Panc1 (cell line): ENCODE results near the gene LRRC70.

Experiments
- CTCF ChIP-seq: fragments of 450-650 bp; IDR thresholded peaks from 2 replicates; pipeline ENCODE4 v1.5.1; 2017; ENCODE audit warnings: mild to moderate bottlenecking
- POLR2AphosphoS5 ChIP-seq: IDR thresholded peaks from 2 replicates; pipeline ENCODE4 v1.6.1; 2012; ENCODE audit warnings: mild to moderate bottlenecking, low read depth, low read length, moderate library complexity
- REST ChIP-seq, 2 experiments: IDR thresholded peaks; 2 replicates each; pipeline ENCODE4 v1.6.1; 2011 to 2012; ENCODE audit warnings: low read depth in 2 of 2, control low read depth in 1 of 2, low read length in 1 of 2, mild to moderate bottlenecking in 1 of 2, moderate library complexity in 1 of 2; ENCODE audit not compliant: insufficient read depth in 1 of 2
- SIN3A ChIP-seq: IDR thresholded peaks from 2 replicates; pipeline ENCODE4 v1.6.1; 2012; ENCODE audit warnings: low read depth, mild to moderate bottlenecking, low read length, moderate library complexity, borderline replicate concordance; ENCODE audit not compliant: insufficient read depth
- TCF7L2 ChIP-seq: IDR thresholded peaks from 2 replicates; pipeline ENCODE4 v1.6.1; 2011; ENCODE audit warnings: mild to moderate bottlenecking, low read depth, low read length, inconsistent platforms

- TF ChIP-seq CTCF (no peak), TCF7L2 (no peak), POLR2AphosphoS5 (no peak), SIN3A (no peak), REST (IDR thresholded peaks at IDR 0.05; ENCODE audit: insufficient read depth in 1 of 2, low read depth in 2 of 2, low read length in 1 of 2) (no peak)
Observed at GRCh38 chr5:62575066-62575465, 3.6 kb upstream of the LRRC70 start.
